ENCODE measurements around the gene SRPX.

The SRPX gene

DNA sequence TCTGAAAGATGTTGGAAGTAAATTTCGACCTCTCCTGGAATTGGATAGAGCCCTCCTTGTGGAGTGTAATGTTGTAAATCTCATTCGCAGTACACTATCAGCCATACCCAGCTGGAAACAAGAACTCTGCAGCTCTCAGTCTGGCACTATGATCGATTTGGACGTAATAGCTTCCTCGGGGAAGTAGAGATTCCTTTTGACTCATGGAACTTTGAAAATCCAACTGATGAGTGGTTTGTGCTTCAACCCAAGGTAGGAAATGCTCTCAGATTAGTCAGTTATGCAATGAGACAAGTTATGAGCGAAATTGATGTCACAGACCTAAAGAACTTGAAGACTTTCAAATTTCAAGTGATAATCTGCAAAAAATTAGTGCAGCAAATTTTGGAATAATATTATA, 110.4 kb downstream of the SRPX start:
- no peak overlapping the region for H3K4me3 ChIP-seq (ENCODE audit: low read depth, low read length)
- H3K36me3 ChIP-seq: no peaks in the 10 kb centered on the region
- H3K9me3 ChIP-seq (ENCODE audit: severe bottlenecking): no peaks in the 10 kb centered on the region
- DNase-seq: no peak
- H3K27me3 ChIP-seq (ENCODE audit: insufficient read depth, low read depth, severe bottlenecking): no peaks in the 10 kb centered on the region
- TF ChIP-seq, protein P1, sequence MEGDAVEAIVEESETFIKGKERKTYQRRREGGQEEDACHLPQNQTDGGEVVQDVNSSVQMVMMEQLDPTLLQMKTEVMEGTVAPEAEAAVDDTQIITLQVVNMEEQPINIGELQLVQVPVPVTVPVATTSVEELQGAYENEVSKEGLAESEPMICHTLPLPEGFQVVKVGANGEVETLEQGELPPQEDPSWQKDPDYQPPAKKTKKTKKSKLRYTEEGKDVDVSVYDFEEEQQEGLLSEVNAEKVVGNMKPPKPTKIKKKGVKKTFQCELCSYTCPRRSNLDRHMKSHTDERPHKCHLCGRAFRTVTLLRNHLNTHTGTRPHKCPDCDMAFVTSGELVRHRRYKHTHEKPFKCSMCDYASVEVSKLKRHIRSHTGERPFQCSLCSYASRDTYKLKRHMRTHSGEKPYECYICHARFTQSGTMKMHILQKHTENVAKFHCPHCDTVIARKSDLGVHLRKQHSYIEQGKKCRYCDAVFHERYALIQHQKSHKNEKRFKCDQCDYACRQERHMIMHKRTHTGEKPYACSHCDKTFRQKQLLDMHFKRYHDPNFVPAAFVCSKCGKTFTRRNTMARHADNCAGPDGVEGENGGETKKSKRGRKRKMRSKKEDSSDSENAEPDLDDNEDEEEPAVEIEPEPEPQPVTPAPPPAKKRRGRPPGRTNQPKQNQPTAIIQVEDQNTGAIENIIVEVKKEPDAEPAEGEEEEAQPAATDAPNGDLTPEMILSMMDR (IDR thresholded peaks at IDR 0.05; ENCODE audit: low read depth, low read length): no peak
- no peak overlapping the region for H3K27ac ChIP-seq

DNA sequence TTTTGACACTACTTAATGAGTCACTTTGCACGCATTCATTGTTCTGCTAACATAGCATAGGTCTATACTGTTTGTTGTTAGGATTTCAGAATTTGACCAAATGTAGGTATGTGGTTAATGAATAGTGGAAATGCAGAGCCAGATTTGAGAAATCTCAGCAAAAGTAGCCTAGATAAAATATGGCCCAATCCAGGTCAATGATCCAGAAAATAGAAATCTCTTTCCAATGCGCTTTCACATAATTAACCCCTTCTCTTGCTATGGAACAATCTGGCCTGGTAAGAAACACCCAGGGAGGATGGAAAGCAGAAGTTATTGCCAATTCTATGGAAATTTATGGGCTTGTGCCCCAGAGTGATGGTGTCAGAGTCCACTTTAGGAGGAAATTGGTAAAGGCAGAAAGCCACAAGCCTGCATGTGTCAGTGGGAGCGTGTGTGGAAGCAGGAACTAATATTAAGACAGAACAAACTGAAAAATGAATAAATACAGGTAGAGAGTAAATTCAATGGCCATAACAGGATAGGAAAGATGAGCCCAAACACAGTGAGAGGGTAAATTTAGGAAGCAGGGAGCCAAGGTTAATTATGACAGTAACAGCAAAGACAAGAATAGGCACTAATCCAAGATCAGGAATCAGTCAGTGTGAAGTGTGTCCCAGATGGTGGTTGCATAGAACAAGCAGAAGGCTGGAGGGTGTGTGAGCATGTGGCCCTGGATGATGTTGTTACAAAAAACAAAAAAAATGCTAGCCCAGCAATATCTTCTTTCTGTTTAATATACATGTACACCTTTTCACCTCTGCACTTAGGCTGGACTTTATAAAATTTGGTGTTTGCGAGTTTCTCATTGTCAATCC, 111.4 kb downstream of the SRPX start:
- no peaks in the 10 kb centered on the region for H3K9me3 ChIP-seq (ENCODE audit: severe bottlenecking)
- H3K27me3 ChIP-seq (ENCODE audit: insufficient read depth, low read depth, severe bottlenecking): no peaks in the 10 kb centered on the region
- TF ChIP-seq, protein P1 (IDR thresholded peaks at IDR 0.05; ENCODE audit: low read depth, low read length): no peak
- no peak overlapping the region for H3K27ac ChIP-seq
- H3K4me3 ChIP-seq (ENCODE audit: low read depth, low read length): no peak overlapping the region
- no peaks in the 10 kb centered on the region for H3K36me3 ChIP-seq
- DNase-seq: no peak

DNA sequence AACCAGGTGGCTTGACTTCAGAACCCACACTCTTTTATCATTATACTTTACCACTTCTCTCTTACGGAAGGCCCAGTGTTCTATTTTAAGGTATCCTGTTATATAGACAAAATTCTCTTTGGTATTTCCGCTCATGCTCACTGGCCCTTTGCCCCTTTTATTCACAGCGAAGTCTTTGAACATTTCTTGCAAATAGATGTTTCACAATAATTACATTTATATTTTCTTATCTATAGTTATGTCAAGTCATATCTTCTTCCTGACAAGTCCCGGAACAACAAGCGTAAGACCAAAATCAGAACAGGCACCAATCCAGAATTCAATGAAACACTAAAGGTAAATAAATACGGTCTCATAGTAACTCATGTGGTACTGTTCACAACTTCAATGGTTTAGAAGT, 112.3 kb downstream of the SRPX start:
- TF ChIP-seq, protein P1 (IDR thresholded peaks at IDR 0.05; ENCODE audit: low read depth, low read length): no peak
- no peak overlapping the region for H3K27ac ChIP-seq
- H3K4me3 ChIP-seq (ENCODE audit: low read depth, low read length): no peak overlapping the region
- H3K36me3 ChIP-seq: no peaks in the 10 kb centered on the region
- no peaks in the 10 kb centered on the region for H3K27me3 ChIP-seq (ENCODE audit: insufficient read depth, low read depth, severe bottlenecking)
- DNase-seq: no peak
- H3K9me3 ChIP-seq (ENCODE audit: severe bottlenecking): no peaks in the 10 kb centered on the region

DNA sequence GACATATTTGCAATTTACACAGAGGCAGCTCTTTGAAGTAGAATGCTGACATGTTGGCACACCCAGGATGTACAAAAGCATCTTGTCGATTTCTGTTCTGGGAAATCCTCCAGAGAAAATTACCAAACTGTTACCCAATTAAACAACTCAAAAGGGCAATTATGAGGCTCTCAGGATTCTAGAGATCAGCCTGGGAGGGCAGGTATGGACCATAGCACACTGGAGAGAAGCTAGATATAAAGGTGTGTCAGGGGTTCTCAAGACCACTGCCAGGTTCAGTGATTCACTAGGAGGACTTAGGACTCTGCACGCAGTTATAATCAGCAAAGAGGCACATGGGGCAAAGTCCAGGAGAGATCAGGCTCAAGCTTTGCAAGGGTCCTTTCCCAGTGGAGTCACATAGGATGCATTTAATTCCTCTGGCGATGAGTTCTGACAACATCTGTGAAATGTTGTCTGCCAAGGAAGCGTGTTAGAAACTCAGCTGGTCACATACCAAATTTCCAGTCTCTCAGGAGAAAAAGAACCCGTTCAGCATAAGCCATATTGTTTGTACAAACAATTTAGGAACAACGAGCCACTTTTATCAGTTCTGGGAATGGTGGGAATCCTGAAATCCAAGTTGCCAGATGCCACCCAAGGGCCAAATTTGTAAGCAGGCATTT, 113.5 kb downstream of the SRPX start:
- Histone ChIP-seq H3K4me3 (ENCODE audit: low read depth, low read length) (no peak overlapping the region), H3K27ac (no peak overlapping the region), H3K9me3 (ENCODE audit: severe bottlenecking) (no peaks in the 10 kb centered on the region), H3K36me3 (no peaks in the 10 kb centered on the region), H3K27me3 (ENCODE audit: insufficient read depth, low read depth, severe bottlenecking) (peaks cover 3% of the 10 kb centered on the region)
- DNase-seq: no peak
- TF ChIP-seq, protein P1 (IDR thresholded peaks at IDR 0.05; ENCODE audit: low read depth, low read length): no peak

DNA sequence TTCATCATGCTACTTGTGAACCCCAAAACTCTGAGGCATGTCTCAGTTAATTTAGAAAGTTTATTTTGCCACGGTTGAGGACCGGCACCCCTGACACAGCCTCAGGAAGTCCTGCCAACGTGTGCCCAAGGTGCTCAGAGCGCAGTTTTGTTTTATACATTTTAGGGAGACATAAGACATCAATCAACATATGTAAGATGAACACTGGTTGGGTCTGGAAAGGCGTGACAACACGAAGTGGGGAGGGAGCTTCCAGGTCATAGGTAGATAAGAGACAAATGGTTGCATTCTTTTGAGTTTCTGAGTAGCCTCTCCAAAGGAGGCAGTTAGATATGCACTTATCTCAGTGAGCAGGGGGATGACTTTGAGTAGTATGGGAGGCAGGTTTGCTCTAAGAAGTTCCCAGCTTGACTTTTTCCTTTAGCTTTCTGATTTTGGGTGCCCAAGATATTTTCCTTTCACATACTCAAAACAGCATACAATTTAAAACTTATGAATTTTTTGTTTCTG, 115.4 kb downstream of the SRPX start:
- H3K4me3 ChIP-seq (ENCODE audit: low read depth, low read length): no peak overlapping the region

More for the DNA sequence above, 115.4 kb downstream of the SRPX start:
- Histone ChIP-seq H3K36me3 (no peaks in the 10 kb centered on the region), H3K27me3 (ENCODE audit: insufficient read depth, low read depth, severe bottlenecking) (peaks cover 3% of the 10 kb centered on the region), H3K9me3 (ENCODE audit: severe bottlenecking) (no peaks in the 10 kb centered on the region), H3K27ac (no peak overlapping the region)
- TF ChIP-seq, protein P1 (IDR thresholded peaks at IDR 0.05; ENCODE audit: low read depth, low read length): no peak
- DNase-seq: no peak
